ENCODE data around the gene FLYWCH2.
A peak's percentile ranks its signal among the peaks of the same experiment; 100 is the strongest.

FLYWCH2 gene

DNA sequence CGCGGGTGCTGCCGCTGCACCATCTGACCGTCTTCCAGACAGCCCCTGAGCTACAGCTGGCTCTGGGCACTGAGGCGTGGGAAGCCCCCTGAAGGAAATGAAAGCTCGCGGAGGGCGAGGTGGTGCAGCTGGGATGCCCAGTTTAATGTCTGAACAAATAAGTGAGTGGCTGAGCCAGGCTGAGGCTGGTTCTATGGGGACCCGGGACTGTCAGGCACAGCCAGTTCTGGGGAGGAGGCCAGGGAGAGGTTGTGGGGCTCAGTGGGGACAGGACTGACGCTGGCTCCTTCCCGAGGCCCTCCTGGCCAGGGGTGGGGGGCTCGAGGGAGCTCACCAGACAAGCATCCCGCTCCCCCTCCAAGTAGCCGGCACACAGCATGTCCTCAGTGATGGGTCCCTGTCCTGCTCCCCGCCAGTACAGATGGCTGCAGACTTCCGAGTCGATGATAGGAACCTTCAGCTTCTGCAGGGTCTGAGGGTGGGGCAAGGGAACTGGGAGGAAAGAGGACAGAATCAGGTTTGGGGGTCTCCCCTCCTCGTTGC is 29.4 kb upstream of the FLYWCH2 start:
- DNase-seq (ENCODE audit: low read depth, low spot score): no peak

DNA sequence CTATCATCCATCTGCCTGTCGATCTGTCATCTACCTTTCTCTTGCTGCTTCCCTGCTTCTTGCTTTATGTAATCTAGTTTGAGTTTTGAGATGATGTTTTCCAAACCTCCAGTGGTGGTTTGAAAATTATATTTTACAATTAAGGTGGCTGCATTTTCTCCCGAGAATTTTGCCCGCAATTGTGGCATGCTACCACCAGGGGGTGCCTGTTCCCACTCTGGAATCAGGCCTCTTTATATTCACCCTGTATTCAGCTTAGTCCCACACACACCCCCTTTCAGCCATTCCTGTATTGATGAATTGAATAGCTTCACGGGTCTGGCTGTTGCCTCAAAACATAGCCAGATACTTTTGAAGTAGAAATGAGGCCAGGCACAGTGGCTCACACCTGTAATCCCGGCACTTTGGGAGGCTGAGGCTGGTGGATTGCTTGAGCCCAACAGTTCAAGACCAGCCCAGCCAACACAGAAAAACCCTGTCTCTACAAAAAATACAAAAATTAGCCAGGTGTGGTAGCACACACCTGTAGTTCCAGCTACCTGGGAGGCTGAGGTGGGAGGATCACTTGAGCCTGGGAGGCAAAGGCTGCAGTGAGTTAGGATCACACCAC is 28.2 kb upstream of the FLYWCH2 start:
- DNase-seq (ENCODE audit: low read depth, low spot score): no peak

DNA sequence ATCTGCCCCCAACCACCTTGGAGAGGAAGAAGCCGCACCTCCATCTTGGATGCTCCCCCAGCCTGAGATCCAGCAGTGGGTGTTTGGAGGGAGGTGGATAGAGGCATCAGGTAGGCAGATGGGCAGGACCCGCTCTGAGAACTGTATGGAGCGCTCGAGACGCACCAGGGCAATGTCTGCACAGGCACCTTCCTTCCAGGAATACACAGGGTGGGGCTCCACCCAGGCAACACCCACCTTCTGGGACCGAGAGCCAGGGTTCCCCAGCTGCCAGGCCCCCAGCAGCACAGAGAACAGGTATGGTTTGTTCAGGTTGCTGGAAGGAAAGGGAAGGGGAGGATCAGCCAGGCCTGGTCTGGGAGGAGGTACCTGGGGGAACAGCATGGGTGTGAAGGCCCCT is 27.5 kb upstream of the FLYWCH2 start:
- no peak for DNase-seq (ENCODE audit: low read depth, low spot score)

DNA sequence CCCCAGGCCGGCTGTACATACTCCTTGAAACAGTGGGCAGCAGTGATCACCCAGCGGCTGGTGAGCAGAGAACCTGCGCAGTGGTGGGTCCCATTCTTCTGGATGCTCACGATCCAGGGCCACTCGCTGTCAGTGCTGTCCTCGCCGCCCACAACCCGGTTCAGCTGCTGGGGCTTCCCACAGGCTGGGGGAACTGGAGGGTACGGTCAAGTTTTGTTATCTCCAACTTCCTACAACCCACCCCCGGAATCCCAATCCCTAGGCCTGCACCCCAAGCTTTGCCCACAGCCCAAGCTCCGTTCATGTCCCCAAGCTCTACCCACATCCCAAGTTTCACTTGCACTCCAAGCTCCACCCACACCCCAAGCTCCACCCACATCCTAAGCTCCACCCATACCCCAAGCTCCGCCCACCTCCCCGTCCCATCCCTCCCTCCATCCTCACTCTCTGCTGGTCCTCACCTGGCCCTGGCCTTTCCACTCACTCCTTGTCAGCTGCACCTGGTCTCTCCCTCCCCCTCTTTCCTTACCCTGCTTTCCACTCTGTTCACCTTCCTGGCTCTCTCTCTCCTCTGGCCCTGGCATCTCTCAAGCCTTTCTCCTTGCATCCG is 26.8 kb upstream of the FLYWCH2 start:
- DNase-seq (ENCODE audit: low read depth, low spot score): no peak

DNA sequence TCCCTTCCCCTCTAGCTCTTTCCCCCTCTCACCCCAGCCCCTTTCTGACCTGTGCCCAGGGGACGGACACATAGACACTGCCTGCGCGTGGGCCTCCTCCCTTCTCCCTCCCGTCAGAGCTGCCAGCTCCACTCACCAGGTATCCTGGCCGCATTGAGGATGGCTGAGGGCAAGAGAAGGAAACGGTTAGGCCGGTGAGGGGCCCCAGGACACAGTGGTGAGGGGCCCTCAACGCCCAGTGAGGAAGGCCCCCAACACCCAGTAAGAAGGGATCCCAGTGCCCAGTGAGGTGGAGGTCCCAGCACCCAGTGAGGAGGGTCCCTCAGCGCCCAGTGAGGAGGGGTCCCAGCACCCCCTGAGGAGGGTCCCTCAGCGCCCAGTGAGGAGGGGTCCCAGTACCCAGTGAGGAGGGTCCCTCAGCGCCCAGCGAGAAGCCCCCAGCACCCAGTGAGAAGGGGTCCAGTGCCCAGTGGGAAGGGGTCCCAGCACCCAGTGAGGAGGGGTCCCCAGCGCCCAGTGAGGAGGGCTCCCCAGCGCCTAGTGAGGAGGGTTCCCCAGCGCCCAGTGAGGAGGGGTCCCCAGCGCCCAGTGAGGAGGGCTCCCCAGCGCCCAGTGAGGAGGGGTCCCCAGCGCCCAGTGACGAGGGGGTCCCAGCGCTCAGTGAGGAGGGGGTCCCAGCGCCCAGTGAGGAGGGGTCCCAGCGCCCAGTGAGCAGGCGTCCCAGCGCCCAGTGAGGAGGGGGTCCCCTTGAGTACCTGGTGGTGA is 26.1 kb upstream of the FLYWCH2 start:
- DNase-seq (ENCODE audit: low read depth, low spot score): no peak

DNA sequence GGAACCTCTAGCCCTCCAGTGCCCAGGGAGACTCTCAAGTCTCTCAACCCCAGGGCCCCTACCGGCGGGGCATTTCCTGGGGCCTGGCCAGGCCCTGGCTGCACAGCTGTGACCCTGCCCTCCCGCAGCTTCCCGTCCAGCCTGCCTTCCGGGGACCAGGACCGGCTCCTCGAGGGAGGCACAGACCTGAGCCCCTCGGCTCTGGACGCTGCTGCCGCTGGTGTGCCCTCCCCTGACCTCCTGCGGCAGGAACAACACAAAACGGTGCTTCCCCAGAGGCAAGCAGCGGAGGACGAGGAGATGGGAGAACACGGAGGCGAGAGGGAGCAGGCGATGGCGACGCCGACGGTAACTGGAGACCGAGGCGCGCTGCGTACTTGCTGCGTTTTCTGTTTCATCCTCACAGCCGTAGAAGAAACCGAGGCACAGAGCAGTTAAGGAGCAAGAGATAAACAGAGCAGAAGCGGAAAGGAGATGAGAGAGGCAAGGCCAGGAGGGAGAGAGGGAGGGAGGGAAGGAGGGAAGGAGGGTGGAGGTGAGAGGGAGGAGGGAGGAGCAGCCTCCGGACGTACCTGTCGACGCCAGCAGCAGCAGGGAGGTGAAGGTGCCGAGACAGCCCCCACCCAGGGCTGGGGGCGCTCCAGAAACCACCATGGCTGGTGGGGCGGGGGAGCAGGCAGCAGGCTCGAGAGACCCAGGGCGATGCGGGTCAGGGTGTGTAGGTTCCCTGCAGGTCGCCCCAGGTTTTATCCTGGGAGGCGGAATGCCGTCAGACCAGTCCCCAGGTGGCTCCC is 25.4 kb upstream of the FLYWCH2 start, which contains the start of gene PRSS22:
Gene PRSS22 (minus strand): TSS at position 720 of the 794 bp plus-strand sequence. CDS start 66 bp downstream, at position 654.
- DNase-seq (ENCODE audit: low read depth, low spot score): no peak

DNA sequence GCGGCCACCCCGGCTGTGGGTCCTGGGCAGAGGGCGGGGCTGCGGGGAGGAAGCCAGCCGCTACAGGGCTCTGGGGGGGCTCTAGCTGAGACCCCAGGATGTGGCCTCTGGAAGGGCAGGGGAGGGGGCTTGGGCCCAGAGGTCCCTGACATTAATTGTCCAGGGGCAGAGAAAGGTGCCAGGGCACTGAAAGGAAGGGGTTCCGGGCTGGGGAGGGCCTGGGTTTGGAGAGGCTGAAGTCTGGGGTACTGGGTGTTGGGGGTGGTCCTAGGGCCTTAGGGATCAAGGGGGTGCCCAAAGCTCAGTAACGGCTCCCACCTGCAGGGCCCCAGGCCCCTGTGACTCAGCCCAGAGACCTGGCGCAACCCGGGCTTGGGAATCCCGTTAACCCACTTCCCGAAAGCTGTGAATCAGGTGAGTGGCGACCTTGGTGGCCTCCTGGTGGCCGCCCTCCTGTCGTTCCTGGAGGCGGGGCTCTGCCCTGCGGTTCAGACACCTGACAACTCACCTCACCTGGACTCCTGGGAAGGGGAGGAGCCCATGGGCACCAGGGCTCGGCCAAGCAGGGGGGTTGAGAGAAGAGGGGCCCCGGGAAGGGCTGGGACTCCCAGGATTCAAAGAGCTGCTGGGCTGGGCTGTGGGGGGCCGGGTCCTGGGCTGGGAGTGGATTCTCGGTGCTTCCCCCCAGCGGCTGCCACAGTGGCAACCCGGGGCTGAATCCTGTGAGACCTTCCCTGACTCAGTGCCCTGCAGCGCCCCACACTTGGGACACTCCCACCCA is 24.6 kb upstream of the FLYWCH2 start:
- DNase-seq (ENCODE audit: low read depth, low spot score): no peak

DNA sequence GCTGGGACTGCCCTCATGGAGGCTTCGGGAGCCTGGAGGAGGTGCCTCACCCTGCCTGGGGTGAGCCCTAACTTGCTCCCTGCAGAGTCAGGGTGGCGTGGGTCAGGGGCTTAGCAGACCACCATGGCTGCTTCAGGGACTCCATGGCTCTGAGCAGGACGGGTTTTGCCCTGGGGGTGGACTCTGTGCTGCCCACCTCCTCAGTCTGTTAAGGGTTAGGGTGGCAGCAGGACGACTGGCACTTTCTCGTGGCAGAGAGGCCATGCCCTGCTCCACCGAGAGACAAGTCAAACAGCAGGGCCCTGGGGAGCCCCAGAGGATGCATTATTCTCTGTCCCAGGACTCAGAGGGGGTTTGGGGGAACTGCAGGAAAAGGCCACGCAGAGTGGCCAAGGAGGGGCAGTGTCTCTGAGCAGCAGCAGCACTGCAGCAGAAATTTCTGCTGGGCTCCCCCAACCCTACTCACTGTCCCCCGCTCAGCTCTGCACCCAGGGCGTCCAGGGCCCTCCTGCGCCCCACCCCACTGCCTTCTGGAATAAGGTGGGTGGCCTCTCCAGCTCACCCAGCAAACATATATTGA is 23.2 kb upstream of the FLYWCH2 start:
- DNase-seq (ENCODE audit: low read depth, low spot score): no peak

DNA sequence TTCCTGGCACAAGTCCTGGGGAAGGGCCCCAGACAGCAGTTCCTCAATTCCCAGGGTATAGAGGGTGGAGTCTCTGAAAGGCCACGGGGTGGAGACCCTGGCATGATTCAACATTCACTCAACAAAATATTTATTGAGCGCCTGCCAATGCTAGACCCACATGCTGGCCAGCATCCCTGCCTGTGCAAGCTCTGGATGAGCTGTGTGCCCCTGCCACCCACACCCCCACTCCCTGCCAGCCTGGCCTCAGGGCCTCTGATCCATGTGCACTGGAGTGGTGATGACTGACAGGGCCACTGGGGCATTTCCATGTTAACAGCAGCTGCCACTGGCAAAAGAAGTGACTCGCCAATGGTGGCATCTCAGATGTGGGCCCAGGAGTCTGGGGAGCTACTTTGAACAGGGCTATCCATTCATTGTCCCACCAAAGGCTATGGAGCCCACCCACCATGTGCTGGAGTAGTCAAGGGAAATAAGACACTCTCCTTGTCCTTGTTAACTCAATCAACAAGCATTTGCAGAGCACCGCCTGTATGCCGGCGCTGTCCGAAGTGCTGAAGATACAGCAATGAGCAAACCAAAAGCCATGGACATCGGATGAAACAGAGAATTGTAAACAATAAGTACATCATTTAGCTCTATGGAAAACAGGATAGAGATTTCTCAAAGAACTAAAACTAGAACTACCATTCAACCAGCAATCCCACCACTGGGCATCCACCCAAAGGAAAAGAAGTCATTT is 22.0 kb upstream of the FLYWCH2 start:
- DNase-seq (ENCODE audit: low read depth, low spot score): no peak

DNA sequence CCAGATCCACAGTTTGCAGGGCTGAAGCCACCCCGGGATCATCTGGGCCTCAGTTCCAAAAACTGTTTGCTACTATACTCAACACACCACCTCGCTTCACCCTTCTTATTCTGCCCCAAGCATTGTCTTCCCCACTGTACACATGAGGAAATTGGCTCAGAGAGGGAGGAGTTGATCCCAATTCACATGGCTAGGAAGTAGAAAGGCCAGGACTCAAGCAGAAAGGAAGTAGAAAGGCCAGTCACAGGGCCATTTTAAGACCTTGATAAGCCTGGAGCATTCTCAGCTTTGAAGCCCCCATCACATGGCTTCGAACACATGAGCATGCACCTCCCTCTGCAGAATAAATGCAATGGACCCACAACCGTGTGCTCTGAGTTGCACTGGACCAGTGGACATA is 17.4 kb upstream of the FLYWCH2 start:
- no peak for DNase-seq (ENCODE audit: low read depth, low spot score)

DNA sequence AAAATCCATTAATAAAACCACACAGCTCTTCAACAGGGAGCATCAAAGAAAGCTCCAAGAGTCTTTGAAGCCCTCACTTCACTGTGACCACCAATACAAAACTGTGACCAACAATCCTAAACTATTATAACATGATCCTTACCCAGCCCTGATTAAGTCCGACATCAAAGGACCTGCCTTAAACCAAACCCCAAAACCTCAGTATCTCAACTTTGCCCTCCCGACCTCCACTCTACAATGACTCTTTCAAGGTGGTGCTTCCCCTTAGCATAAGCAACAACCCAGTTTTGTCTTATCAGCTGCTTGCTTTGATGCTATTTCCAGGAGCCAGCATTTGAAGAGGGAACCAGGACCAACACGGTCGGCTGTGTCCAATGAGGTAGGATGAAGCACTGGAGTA is 16.6 kb upstream of the FLYWCH2 start:
- no peak for DNase-seq (ENCODE audit: low read depth, low spot score)

DNA sequence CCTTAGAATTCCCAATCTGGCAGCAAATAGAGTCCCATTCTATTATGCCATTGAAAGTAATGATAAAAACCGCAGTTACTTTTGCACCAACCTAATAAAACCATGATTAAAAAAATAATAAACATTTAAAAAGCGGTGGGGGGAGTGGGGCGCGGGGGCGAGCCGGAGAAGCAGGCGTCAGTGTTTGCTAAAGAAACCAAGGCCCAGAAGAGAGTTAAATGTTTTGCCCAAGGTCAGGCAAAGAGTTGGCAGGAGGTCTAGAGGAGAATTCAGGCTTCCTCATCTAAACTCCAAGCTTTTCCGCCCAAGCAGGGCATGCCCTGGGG is 15.4 kb upstream of the FLYWCH2 start:
- DNase-seq (ENCODE audit: low read depth, low spot score): no peak

DNA sequence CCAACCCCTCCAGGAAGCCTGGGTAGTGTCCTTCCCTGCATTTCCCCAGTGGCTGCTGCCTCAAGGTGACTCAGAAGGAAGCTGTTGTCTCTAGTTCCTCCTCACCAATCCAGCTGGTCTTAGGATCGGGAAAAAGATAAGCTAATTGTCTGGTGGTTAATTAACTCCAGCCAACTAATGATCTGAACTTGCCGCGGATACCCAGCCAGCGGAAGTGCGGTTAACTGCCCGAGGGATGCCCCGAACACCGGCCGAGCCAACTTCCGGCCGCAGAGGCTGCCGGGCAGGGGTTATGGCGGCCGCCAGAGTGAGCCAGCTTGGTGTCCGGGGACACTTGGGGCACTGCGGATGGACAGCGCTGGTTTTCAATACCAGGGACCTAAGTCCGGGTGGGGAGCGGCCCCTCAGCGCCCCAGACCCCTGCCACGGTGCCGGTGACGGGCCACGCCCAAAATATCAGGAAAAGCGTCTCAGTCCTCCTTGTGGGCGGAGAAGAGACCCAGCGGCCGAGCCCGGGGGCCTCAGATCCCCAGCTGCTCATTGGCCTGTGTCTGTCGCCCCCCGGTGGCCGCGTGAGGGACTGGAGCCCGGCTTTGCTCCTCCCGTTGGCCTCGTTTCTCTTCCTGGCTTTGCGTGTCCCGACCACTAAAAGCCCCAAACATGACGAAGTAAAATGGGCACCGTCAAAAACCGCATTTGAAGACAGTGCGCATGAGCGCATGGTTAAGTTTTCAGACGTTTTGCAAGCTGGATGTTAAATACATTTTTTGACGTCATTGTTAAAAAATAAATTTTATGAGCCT is 14.8 kb upstream of the FLYWCH2 start:
- peak; percentile 70 for DNase-seq (ENCODE audit: low read depth, low spot score)

DNA sequence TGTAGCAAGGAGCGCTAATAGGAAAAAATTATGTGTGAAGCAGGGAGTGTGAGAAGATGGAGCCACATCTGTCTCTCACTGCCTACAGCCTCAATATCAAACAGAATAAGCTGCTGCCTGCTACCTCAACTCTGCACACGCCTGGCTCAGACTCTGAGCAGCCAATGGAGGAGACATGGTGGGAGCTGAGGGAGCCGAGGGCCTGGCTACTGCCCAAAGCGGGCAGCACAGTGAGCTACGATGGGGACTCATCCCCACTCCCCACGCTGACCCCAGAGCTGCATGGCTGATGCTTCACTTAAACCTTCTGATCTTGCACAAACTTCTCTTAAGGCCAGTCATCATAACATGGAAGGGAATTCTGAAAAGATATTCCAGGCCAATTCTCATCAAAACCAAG is 11.1 kb upstream of the FLYWCH2 start:
- no peak for DNase-seq (ENCODE audit: low read depth, low spot score)

DNA sequence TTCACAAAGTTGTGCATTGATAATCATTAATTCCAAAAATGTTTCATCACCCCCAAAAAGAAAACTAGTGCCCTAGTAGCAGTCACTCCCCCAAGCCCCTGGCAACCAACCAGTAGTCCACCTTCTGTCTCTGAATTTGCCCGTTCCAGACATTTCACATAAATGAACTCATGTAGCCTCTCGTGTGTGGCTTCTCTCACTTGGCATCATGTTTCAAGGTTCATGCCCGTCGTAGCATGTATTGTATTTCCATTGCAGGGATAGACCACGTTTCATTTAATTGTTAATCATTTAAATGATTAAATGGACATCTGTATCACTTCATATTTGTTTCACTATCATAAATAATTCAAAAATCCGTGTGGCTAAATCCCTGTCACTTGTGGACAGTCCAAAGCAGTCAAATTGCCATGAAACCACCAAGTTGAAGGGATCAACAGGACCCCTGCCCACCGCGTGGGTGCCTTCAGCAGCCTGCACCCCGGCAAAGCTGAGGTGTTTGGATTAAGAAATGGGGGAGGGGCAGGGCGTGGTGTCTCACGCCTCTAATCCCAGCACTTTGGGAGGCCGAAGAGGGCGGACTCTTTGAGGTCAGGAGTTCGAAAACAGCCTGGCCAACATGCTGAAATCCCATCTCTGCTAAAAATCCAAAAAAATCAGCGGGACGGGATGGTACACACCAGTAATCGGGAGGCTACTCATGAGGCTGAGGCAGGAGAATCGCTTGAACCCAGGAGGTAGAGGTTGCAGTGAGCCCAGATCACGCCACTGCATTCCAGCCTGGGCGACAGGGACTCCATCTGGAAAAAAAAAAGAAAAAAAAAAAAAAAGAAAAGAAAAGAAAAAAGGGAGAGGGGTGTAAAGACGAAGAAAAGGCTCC is 8.7 kb upstream of the FLYWCH2 start:
- DNase-seq (ENCODE audit: low read depth, low spot score): no peak

DNA sequence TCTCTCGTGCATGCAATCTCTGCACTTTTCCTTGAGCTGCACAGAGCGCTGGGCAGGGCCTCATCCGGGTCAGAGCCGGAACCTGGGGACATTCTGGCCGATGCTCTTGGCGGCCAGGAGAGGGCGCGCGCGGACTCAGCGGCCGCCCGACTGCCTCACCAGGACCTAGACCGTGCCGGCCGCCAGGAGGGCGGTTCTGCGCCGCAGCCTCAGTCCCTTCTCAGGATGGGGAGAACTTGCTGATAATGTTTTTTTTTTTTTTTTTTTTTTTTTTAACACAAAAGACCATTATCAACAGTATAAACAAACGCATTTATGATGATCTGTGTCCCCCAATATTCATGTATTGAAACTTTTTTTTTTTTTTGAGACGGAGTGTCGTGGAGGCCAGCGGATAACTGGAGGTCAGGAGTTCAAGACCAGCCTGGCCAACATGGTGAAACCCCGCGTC is 8.1 kb upstream of the FLYWCH2 start:
- no peak for DNase-seq (ENCODE audit: low read depth, low spot score)

DNA sequence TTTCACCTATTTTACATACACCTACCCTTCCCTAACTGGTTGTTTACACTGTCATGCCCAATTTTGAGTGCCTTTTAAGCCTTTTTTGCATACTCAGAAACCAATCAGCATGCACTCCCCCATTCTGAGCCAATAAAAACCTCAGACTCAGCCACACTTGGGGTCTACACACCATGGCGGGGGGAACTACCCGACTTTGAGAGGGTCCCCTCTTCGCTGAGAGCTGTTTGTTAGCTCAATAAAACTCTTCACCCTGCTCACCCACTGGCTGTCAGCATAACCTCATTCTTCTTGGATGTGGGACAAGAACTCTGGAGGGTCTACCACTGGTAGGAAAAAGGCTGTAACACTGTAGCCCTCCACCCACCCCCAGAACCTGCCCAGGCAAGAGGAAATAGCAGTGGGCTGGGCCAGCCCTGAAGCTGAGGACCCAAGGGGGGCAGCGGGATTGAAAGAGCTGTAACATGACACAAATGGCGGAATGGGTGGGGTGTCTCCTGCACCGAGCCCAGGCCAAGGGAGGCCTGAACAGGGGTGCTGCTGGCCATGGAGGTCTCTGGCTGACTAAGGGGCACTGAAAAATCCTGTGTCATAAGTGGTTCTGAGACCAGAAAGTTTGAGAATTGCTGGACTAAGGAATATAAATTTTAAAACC is 3.0 kb upstream of the FLYWCH2 start:
- no peak for DNase-seq (ENCODE audit: low read depth, low spot score)
